ENCODE data around the gene OBP2A. TPM values are rescaled to one million over a fixed set of nuclear protein-coding genes. Genes with fewer than 3 reads are reported as not detected.

The OBP2A gene
- total and polyA plus RNA-seq, 4 donors, result 0.07 TPM; not detected in 3

DNA sequence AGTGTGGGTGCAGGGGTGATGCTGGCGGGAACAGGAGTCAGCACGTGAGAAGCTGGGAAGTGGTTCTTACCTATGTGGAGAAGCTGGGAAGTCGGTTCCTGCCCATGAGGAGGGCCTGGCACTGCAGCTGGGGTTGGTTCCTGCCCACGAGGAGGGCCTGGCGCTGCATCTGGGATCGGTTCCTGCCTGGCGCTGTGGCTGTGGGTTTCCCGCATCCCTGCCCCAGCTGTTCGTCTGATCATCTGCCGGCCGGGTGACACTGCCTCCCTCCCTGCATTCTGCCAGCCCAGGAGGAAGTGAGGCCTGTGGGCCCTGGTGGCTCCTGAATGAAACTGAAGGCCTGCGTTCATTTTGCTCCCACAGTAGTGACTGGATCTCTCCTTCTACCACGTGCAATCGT lies 5.1 kb downstream of the OBP2A start:
- WGBS, 2 donors, result 45 to 56% methylated on average over 14 of the region's 14 CpGs
- Histone ChIP-seq H3K9me3 (ENCODE audit: control insufficient read depth in 4 of 4, insufficient read depth in 3 of 4, low read length in 3 of 4) (no peaks in the 10 kb centered on the region), H3K36me3 (ENCODE audit: control insufficient read depth in 4 of 4, insufficient read depth in 4 of 4, low read length in 4 of 4) (no peaks in the 10 kb centered on the region), H3K4me1 (ENCODE audit: control insufficient read depth in 5 of 5, insufficient read depth in 5 of 5, low read length in 5 of 5) (no peaks in the 10 kb centered on the region), H3K9ac (ENCODE audit: insufficient read depth in 1 of 2, low read length in 2 of 2) (no peak overlapping the region), H3K27me3 (ENCODE audit: control insufficient read depth in 3 of 3, insufficient read depth in 3 of 3, low read length in 2 of 3) (peaks cover 0 to 2% (median 0%) of the 10 kb centered on the region in 3 donors), H3K27ac (ENCODE audit: low read depth in 1 of 2, low read length in 1 of 2) (no peak overlapping the region), H3K4me3 (no peak overlapping the region)
- TF ChIP-seq CTCF (IDR thresholded peaks at IDR 0.05; ENCODE audit: control extremely low read depth, extremely low read depth), result no peak
- no peak for DNase-seq
- ATAC-seq (ENCODE audit: insufficient read depth, low FRiP score), result no peak

- H3K9me3 ChIP-seq (ENCODE audit: control insufficient read depth in 4 of 4, insufficient read depth in 3 of 4, low read length in 3 of 4), result no peaks in the 10 kb centered on the region
- H3K4me3 ChIP-seq, result no peak overlapping the region
- TF ChIP-seq CTCF (IDR thresholded peaks at IDR 0.05; ENCODE audit: control extremely low read depth, extremely low read depth), result no peak
- no peaks in the 10 kb centered on the region for H3K4me1 ChIP-seq (ENCODE audit: control insufficient read depth in 5 of 5, insufficient read depth in 5 of 5, low read length in 5 of 5)
- 88 to 91% methylated on average over 13 of the region's 13 CpGs for WGBS, 2 donors
- H3K9ac ChIP-seq (ENCODE audit: insufficient read depth in 1 of 2, low read length in 2 of 2), result no peak overlapping the region
- ATAC-seq (ENCODE audit: insufficient read depth, low FRiP score), result no peak
- DNase-seq, result no peak
- peaks cover 0 to 2% (median 0%) of the 10 kb centered on the region in 3 donors for H3K27me3 ChIP-seq (ENCODE audit: control insufficient read depth in 3 of 3, insufficient read depth in 3 of 3, low read length in 2 of 3)
- no peaks in the 10 kb centered on the region for H3K36me3 ChIP-seq (ENCODE audit: control insufficient read depth in 4 of 4, insufficient read depth in 4 of 4, low read length in 4 of 4)
- H3K27ac ChIP-seq (ENCODE audit: low read depth in 1 of 2, low read length in 1 of 2), result no peak overlapping the region
Observed at GRCh38 chr9:135551456-135551855, 5.5 kb downstream of the OBP2A start.

DNA sequence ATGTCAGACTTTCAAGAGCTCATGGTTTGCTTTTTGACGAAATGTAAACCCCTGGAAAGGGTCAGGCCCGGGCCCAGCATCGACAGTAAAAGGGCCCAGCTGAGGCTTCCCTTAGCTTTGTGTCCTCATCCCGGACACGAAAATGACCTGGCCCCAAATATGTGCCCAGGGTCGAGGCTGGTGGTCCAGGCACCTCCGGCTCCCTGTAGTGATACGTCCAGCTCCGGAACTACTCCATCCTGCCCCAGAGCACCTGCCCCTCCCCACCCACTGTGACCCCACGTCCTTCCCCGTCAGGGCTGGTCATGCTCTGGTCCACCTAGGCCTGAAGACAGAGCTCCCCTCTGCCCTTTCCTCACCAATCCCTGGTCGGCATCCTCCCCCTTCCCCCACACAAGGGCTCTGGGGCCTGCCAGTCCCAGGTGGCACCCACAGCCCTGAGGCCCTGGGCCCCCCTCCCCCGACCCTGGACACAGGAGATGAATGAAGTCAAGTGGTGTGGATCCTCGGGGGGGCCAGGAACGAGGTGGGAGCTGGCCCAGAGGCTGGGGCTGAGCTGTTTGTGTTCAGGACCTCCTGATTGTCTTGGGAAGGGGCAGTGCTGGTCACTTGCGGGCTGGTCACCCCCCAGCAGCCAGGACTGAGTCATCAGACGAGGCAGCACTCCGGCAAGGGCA lies 6.2 kb downstream of the OBP2A start:
- Histone ChIP-seq H3K4me1 (ENCODE audit: control insufficient read depth in 5 of 5, insufficient read depth in 5 of 5, low read length in 5 of 5) (no peaks in the 10 kb centered on the region), H3K4me3 (no peak overlapping the region), H3K27ac (ENCODE audit: low read depth in 1 of 2, low read length in 1 of 2) (no peak overlapping the region), H3K36me3 (ENCODE audit: control insufficient read depth in 4 of 4, insufficient read depth in 4 of 4, low read length in 4 of 4) (no peaks in the 10 kb centered on the region), H3K9me3 (ENCODE audit: control insufficient read depth in 4 of 4, insufficient read depth in 3 of 4, low read length in 3 of 4) (no peaks in the 10 kb centered on the region), H3K9ac (ENCODE audit: insufficient read depth in 1 of 2, low read length in 2 of 2) (no peak overlapping the region), H3K27me3 (ENCODE audit: control insufficient read depth in 3 of 3, insufficient read depth in 3 of 3, low read length in 2 of 3) (peaks cover 0 to 2% (median 0%) of the 10 kb centered on the region in 3 donors)
- WGBS, 2 donors, result 72 to 80% methylated on average over 18 of the region's 18 CpGs
- TF ChIP-seq CTCF (IDR thresholded peaks at IDR 0.05; ENCODE audit: control extremely low read depth, extremely low read depth), result no peak
- DNase-seq, result no peak
- ATAC-seq (ENCODE audit: insufficient read depth, low FRiP score), result no peak
